HFFc6 (cell line): ENCODE measurements around the gene MAJIN. TPM values are rescaled to one million over a fixed set of nuclear protein-coding genes. Genes with fewer than 3 reads are reported as not detected.

Experiments used
- DNase-seq: peaks from one replicate; pipeline ENCODE4 v3.0.0-alpha.2; 2018
- H3K27ac Mint-ChIP-seq: 2 replicates; pipeline ENCODE4 v1.8.0; 2020; ENCODE audit warnings: mild to moderate bottlenecking, mixed read lengths
- H3K27me3 Mint-ChIP-seq: 2 replicates; pipeline ENCODE4 v1.8.0; 2021; ENCODE audit warnings: mild to moderate bottlenecking, moderate library complexity, mixed read lengths; ENCODE audit not compliant: insufficient read depth
- H3K36me3 Mint-ChIP-seq: 2 replicates; pipeline ENCODE4 v1.8.0; 2021; ENCODE audit warnings: low read depth, mixed read lengths
- H3K4me1 Mint-ChIP-seq: 2 replicates; pipeline ENCODE4 v1.8.0; 2020; ENCODE audit warnings: low read depth, mixed read lengths
- H3K4me3 Mint-ChIP-seq: 2 replicates; pipeline ENCODE4 v1.8.0; 2020; ENCODE audit warnings: mild to moderate bottlenecking, moderate library complexity, mixed read lengths
- H3K9me3 Mint-ChIP-seq: 2 replicates; pipeline ENCODE4 v1.8.0; 2020; ENCODE audit warnings: mild to moderate bottlenecking, mixed read lengths
- CTCF ChIP-seq: fragments of 200-600 bp; sonication (generic); IDR thresholded peaks from 2 replicates; pipeline ENCODE4 v1.5.0; 2021; ENCODE audit warnings: antibody characterized with exemption, mild to moderate bottlenecking
- total RNA-seq, 6 experiments: library from RNA; stranded (reverse); fragmentation: NEBNext Ultra II Directional; extraction: Animal tissue kit (Norgen Biotek cat#: 25700); gene quantifications; 2 replicates in 1 of 6; 3 replicates in 5 of 6; pipeline ENCODE4 v1.2.3, GENCODE V29; 2021

The MAJIN gene
- total RNA-seq, 6 experiments from 2014 or later, result not detected

DNA sequence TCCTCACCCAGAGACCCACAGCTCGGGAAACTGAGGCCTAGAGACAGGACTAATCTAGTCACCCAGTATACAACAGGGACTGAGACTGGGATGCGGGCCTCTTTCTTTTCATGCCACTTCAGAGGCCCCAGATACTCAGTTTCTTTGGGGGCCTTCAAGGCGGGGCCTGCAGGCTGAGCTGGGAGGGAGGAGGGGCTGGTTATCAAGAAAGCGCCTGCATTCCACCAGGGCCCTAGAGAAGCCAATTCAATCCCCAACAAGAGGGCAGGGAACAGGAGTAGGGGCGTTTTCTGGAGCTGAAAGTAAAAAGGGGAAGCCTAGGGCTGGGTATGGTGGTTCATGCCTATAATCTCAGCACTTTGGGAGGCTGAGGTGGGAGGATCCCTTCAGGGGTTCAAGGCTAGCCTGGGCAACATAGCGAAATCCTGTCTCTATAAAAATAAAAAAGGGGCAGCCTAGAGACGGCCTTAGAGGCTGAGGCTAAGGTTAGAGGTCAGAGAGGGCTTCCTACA is 56.5 kb downstream of the MAJIN start:
- Mint-ChIP-seq H3K4me3 (peak overlapping the region; percentile 94), H3K36me3 (no peaks in the 10 kb centered on the region; the same call in 1 of the 2 replicates), H3K4me1 (peaks cover 32% of the 10 kb centered on the region), H3K27ac (peak overlapping the region; percentile 87), H3K9me3 (no peaks in the 10 kb centered on the region), H3K27me3 (no peaks in the 10 kb centered on the region)
- TF ChIP-seq CTCF, result no peak
- DNase-seq, result no peak

- Mint-ChIP-seq H3K4me3 (no peak overlapping the region), H3K27me3 (no peaks in the 10 kb centered on the region), H3K9me3 (no peaks in the 10 kb centered on the region), H3K36me3 (no peaks in the 10 kb centered on the region; the same call in 1 of the 2 replicates), H3K4me1 (peaks cover 23% of the 10 kb centered on the region), H3K27ac (no peak overlapping the region)
- no peak for DNase-seq
- no peak for TF ChIP-seq CTCF
These were observed 57.8 kb downstream of the MAJIN start for GRCh38 chr11:64914123-64914522.

DNA sequence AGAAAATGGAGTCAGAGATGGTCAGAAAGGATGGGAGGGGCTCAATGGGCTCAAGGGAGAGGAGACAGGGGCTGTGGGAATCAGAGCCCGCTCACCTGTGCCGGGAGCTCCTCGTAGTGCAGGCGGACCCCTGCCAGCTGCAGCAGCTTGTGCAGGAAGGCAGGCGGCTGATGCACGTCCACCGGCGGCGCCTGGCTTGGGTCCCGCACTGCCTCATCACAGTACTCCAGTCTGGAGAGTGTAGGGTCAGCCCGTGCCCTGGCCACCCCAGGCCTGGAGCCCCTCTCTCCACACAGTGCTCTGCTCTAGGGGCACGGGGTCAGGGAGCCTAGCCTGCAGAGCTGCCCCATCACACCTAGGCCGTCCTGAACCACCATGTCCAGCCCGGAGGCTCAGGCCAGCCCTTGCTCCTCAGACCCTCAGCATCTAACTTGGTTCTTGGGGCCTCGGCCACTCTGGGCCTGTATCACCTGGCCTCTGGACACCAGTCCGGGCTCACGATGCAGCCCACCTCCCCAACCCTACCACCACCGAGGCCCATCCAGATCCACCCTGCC is 58.7 kb downstream of the MAJIN start:
- H3K27me3 Mint-ChIP-seq, result no peaks in the 10 kb centered on the region
- TF ChIP-seq CTCF, result no peak
- H3K27ac Mint-ChIP-seq, result no peak overlapping the region
- H3K4me3 Mint-ChIP-seq, result no peak overlapping the region
- H3K36me3 Mint-ChIP-seq, result no peaks in the 10 kb centered on the region; the same call in 1 of the 2 replicates
- H3K4me1 Mint-ChIP-seq, result peaks cover 21% of the 10 kb centered on the region
- H3K9me3 Mint-ChIP-seq, result no peaks in the 10 kb centered on the region
- DNase-seq, result no peak

DNA sequence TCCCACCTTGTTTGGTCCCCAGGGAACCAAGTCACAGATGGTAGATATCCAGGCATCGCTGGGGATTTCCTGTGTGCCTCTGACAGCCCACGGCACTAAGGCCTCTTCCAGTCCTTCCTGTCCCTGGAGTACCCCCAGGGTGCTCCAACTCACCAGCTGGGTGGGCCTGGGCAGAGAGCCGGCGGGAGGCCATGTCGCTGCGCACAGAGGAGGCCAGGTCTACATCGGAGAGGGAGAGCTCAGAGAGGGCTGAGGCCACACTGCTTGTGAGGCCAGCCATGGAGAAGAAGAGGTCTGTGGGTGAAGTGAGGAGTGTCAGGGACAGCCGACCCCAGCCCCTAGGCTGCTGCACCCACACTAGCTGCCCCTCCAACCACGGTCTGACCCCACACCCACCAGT is 60.2 kb downstream of the MAJIN start:
- no peak for DNase-seq
- Mint-ChIP-seq H3K27ac (no peak overlapping the region), H3K4me1 (peaks cover 11% of the 10 kb centered on the region), H3K27me3 (no peaks in the 10 kb centered on the region), H3K36me3 (no peaks in the 10 kb centered on the region; the same call in 1 of the 2 replicates), H3K9me3 (no peaks in the 10 kb centered on the region), H3K4me3 (no peak overlapping the region)
- no peak for TF ChIP-seq CTCF

GRCh38 chr11:64911142-64911541 is 60.8 kb downstream of the MAJIN start:
- no peak for DNase-seq
- Mint-ChIP-seq H3K36me3 (no peaks in the 10 kb centered on the region; the same call in 1 of the 2 replicates), H3K27ac (no peak overlapping the region), H3K4me1 (peaks cover 6% of the 10 kb centered on the region), H3K9me3 (no peaks in the 10 kb centered on the region), H3K4me3 (no peak overlapping the region), H3K27me3 (no peaks in the 10 kb centered on the region)
- no peak for TF ChIP-seq CTCF
